Measurements from ENCODE around the gene STXBP5L.

GRCh38 chr3:121075191-121075590 is 167.2 kb downstream of the STXBP5L start:
- no peak for TF ChIP-seq EZH2 (optimal IDR thresholded peaks at IDR 0.05; ENCODE audit: low read depth, low read length)
- no peak for TF ChIP-seq CTCF (IDR thresholded peaks at IDR 0.05; ENCODE audit: low read length)
- no peak for TF ChIP-seq EZH2phosphoT487 (IDR thresholded peaks at IDR 0.05; ENCODE audit: low read length)

Data from MM.1S (cell line).